K562 (cell line): ENCODE data around the gene FGF2. TPM values are rescaled to one million over a fixed set of nuclear protein-coding genes. Genes with fewer than 3 reads are reported as not detected.

Experiments used
- ASH1L ChIP-seq: fragments of 450-650 bp; IDR thresholded peaks from 2 replicates; pipeline ENCODE4 v1.6.1; 2018; ENCODE audit warnings: borderline replicate concordance, mild to moderate bottlenecking, low read depth; ENCODE audit not compliant: partially characterized antibody
- CTBP1 ChIP-seq: fragments of 450-650 bp; IDR thresholded peaks from 2 replicates; pipeline ENCODE4 v1.6.1; 2016; ENCODE audit warnings: borderline replicate concordance
- FOXK1 ChIP-seq: sonication (generic); formaldehyde crosslinking; IDR thresholded peaks from 2 replicates; pipeline ENCODE4 v1.8.0; 2022; ENCODE audit warnings: missing genetic modification reagents, mild to moderate bottlenecking, borderline replicate concordance
- MLLT1 ChIP-seq, 2 experiments: fragments of 450-650 bp; IDR thresholded peaks; 2 replicates each; pipeline ENCODE4 v1.6.1; 2016
- MTA3 ChIP-seq: fragments of 450-650 bp; formaldehyde crosslinking; IDR thresholded peaks from 2 replicates; pipeline ENCODE4 v1.6.1; 2017; ENCODE audit warnings: mild to moderate bottlenecking, borderline replicate concordance
- PHF8 ChIP-seq: fragments of 200-600 bp; sonication (generic); IDR thresholded peaks from 2 replicates; pipeline ENCODE4 v1.6.1; 2012; ENCODE audit warnings: mixed run types, mild to moderate bottlenecking, inconsistent platforms, low read length, moderate library complexity, borderline replicate concordance
- POLR2AphosphoS5 ChIP-seq: IDR thresholded peaks from 2 replicates; pipeline ENCODE4 v1.6.1; 2011; ENCODE audit warnings: mild to moderate bottlenecking, low read depth, low read length, moderate library complexity; ENCODE audit not compliant: control insufficient read depth, insufficient read depth
- RBBP5 ChIP-seq: fragments of 200-600 bp; sonication (generic); IDR thresholded peaks from 2 replicates; pipeline ENCODE4 v1.6.1; 2012; ENCODE audit warnings: borderline replicate concordance, mild to moderate bottlenecking, low read length, control low read depth, inconsistent platforms; ENCODE audit not compliant: insufficient read depth, poor library complexity, severe bottlenecking
- RBM22 ChIP-seq: fragments of 200-400 bp; formaldehyde crosslinking; IDR thresholded peaks from 2 replicates; pipeline ENCODE4 v1.6.1; 2018; ENCODE audit warnings: low read length, low read depth; ENCODE audit not compliant: poor library complexity, severe bottlenecking
- SIX5 ChIP-seq, 2 experiments: IDR thresholded peaks; 2 replicates each; pipeline ENCODE4 v1.6.1; 2011; ENCODE audit warnings: low read length in 2 of 2, borderline replicate concordance in 1 of 2, low read depth in 1 of 2, mild to moderate bottlenecking in 1 of 2, moderate library complexity in 1 of 2; ENCODE audit not compliant: insufficient read depth in 1 of 2
- SMARCE1 ChIP-seq: fragments of 450-650 bp; IDR thresholded peaks from 2 replicates; pipeline ENCODE4 v1.7.1; 2016; ENCODE audit warnings: mild to moderate bottlenecking
- SP2 ChIP-seq: IDR thresholded peaks from 2 replicates; pipeline ENCODE4 v1.6.1; 2011; ENCODE audit warnings: mild to moderate bottlenecking, low read depth, low read length, moderate library complexity; ENCODE audit not compliant: poor library complexity, severe bottlenecking; ENCODE audit errors: extremely low read depth
- TEAD4 ChIP-seq, 2 experiments: sonication (generic) in 1 of 2; formaldehyde crosslinking in 1 of 2; IDR thresholded peaks; 2 replicates each; pipeline versions ENCODE4 v1.6.1 to v1.8.0; 2012 to 2022; ENCODE audit warnings: borderline replicate concordance in 1 of 2, inconsistent platforms in 1 of 2, low read length in 1 of 2, mild to moderate bottlenecking in 1 of 2, missing genetic modification reagents in 1 of 2
- UBTF ChIP-seq, 2 experiments: IDR thresholded peaks; 2 replicates each; pipeline ENCODE4 v1.6.1; 2012; ENCODE audit warnings: improper control_type of control experiment in 2 of 2, low read depth in 2 of 2, low read length in 2 of 2, borderline replicate concordance in 1 of 2
- ZBED1 ChIP-seq: IDR thresholded peaks from 2 replicates; pipeline ENCODE4 v1.6.1; 2014
- ZBTB9 ChIP-seq: fragments of 450-650 bp; formaldehyde crosslinking; IDR thresholded peaks from 2 replicates; pipeline ENCODE4 v1.4.0; 2020; ENCODE audit warnings: mild to moderate bottlenecking, moderate library complexity
- ZNF282 ChIP-seq: sonication (generic); formaldehyde crosslinking; IDR thresholded peaks from 2 replicates; pipeline ENCODE4 v1.8.1; 2023; ENCODE audit warnings: missing genetic modification reagents
- ZNF395 ChIP-seq: fragments of 200-800 bp; sonication (Bioruptor generic); IDR thresholded peaks from 2 replicates; pipeline ENCODE4 v1.6.1; 2017; ENCODE audit warnings: missing genetic modification characterization, missing compliant biosample characterization
- ZNF584 ChIP-seq: fragments of 200-800 bp; sonication (Bioruptor generic); IDR thresholded peaks from 2 replicates; pipeline ENCODE4 v1.6.1; 2016; ENCODE audit warnings: low read depth, mild to moderate bottlenecking, missing genetic modification characterization, missing compliant biosample characterization
- polyA plus RNA-seq, 8 experiments: library from polyadenylated mRNA; depleted of rRNA in 4 of 8; stranded (reverse) in 5 of 8; unstranded in 3 of 8; fragments of >200 nt; fragmentation: Nextera tagmentation in 2 of 8; fragmentation: Illumina TruSeq in 1 of 8; extraction: Ambion mirVana in 2 of 8; extraction: Trizol in 1 of 8; gene quantifications; 2 replicates each; pipeline versions ENCODE4 v1.2.1 to v1.2.3, GENCODE V29; 2011 to 2014; ENCODE audit warnings: inconsistent platforms in 1 of 8, missing spikeins in 1 of 8
- total RNA-seq, 7 experiments: library from RNA; depleted of rRNA in 6 of 7; stranded (reverse); fragments of >200 nt in 6 of 7; fragmentation: Illumina TruSeq in 2 of 7; extraction: Trizol in 2 of 7; gene quantifications; 2 replicates each; pipeline versions ENCODE4 v1.2.1 to v1.2.3, GENCODE V29; 2011 to 2021; ENCODE audit warnings: low replicate concordance in 1 of 7

FGF2 gene
- total and polyA plus RNA-seq, 9 of the 15 experiments (the other 6 are each of a cell fraction or from before 2014, with no cell fraction given) = 2.5 to 19.4 (median 9.2) TPM

- TF ChIP-seq TEAD4 (IDR thresholded peaks at IDR 0.05; ENCODE audit: low read length) (no peak; the same call in 1 of the 2 replicates), TEAD4 (CRISPR knock-in tag; IDR thresholded peaks at IDR 0.05; ENCODE audit: borderline replicate concordance) (0 out of 2 replicates have a peak, but pooled peaks have one; percentile 49), ZBTB9 (CRISPR knock-in tag) (0 out of 2 replicates have a peak, but pooled peaks have one; percentile 36), ZNF584 (CRISPR knock-in tag) (no peak), MLLT1 (IDR thresholded peaks at IDR 0.05) (peak; percentile 25 to 55; a peak in 2 of 4 replicates), ZNF282 (CRISPR knock-in tag) (0 out of 2 replicates have a peak, but pooled peaks have one; percentile 21), SIX5 (IDR thresholded peaks at IDR 0.05; ENCODE audit: borderline replicate concordance in 1 of 2, insufficient read depth in 1 of 2, low read depth in 1 of 2, low read length in 2 of 2) (no peak), SP2 (no peak), CTBP1 (peak; percentile 27; the same call in 1 of the 2 replicates), ZNF395 (CRISPR knock-in tag) (no peak), FOXK1 (CRISPR knock-in tag) (no peak; the same call in 1 of the 2 replicates), MTA3 (peak; percentile 18; the same call in 1 of the 2 replicates), UBTF (IDR thresholded peaks at IDR 0.05; ENCODE audit: borderline replicate concordance in 1 of 2, low read depth in 2 of 2, low read length in 2 of 2) (peak in 1 of 2 experiments; percentile 88; a peak in 2 of 4 replicates), RBBP5 (peak; percentile 88), ZBED1 (no peak), POLR2AphosphoS5 (0 out of 2 replicates have a peak, but pooled peaks have one; percentile 20), PHF8 (peak; percentile 32; the same call in 1 of the 2 replicates), SMARCE1 (peak; percentile 58), ASH1L (no peak), RBM22 (no peak)
Observed at GRCh38 chr4:122827258-122827878, 737 bp downstream of the FGF2 start (continued).
